Raji (cell line): ENCODE results near the gene ATOX1.

Experiments
- POLR2A ChIP-seq: IDR thresholded peaks from 2 replicates; pipeline ENCODE4 v1.6.1; 2011; ENCODE audit warnings: low read depth, low read length, control low read depth; ENCODE audit not compliant: insufficient read depth

The ATOX1 gene

DNA sequence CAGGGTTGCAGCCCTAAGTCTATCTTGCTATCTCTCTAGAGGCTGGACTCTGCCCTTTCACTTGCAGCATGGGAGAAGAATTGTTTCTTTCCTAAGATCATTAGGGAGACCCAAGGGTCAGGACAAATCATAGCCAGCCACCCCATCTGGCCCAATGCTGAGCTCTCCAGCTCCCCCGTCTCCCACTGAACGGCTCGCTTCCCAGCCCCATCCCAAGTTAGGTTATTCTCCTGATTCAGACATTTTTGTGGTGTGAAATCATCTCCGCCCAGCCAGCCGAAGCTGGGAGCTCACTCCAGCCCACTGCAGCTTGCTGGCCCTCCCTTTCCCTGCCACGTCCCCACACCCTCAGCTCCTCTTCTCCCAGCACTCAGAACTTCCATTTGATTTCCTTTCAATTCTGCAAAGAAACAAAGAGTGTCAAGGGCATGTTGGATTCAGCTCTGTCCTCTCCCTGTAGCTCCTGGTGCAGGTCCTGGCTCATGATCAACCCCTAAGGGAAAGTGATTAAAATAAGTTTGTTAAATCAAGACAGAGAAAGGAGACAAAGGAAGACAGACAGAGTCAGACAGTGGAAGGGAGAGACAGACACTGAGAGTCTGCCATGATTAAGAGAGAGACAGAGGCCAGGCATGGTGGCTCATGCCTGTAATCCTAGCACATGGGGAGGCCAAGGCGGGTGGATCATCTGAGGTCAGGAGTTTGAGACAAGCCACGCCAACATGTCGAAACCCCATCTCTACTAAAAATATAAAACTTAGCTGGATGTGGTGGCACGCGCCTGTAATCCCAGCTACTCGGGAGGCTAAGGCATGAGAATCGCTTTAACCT lies 59.1 kb downstream of the ATOX1 start:
- no peak for TF ChIP-seq POLR2A

DNA sequence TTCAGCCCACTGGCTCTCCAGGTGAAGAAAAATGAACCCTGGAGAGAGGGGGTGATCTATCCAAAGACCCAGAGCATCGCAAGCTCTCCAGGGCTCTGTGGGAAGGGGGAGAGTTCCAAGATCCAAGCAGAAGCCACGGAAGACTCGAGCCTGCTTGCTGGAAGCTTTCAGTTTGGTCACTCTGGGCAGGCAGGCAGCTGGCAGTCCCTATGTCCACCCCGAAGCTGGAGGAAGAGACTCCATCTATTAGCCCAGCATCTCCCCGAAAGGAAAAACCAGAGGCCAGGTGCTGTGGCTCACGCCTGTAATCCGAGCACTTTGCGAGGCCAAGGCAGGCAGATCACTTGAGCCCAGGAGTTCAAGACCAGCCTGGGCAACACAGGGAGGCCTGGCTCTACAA lies 61.0 kb downstream of the ATOX1 start:
- TF ChIP-seq POLR2A: no peak

DNA sequence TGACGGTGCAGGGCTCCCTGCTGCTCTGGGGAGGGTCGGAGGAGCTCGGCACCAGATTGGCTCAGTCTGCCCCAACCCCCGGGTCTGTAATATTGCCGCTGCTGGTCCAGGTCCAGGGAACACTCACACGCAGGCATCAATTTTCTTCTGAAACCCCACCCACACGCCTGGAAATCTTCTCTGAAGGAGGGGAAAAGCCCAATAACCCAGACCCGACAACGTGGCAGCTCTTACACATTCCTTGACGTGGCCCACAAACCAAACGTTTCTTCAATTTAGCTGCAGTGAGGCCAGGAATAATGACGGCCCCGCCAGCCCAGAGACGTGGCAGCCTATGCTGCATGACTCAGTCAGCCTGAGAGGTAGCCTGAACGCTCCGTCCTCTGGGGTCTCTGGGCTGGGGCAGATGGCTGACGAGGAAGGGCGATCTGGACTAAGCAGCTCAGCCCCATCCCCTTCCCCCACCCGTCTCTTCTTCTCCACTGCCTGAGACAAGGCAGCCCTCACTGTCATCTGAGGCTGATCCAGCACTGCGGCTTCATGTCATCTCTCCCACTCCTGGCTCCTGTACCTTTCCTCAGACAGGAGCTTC lies 61.9 kb downstream of the ATOX1 start:
- TF ChIP-seq POLR2A: no peak

DNA sequence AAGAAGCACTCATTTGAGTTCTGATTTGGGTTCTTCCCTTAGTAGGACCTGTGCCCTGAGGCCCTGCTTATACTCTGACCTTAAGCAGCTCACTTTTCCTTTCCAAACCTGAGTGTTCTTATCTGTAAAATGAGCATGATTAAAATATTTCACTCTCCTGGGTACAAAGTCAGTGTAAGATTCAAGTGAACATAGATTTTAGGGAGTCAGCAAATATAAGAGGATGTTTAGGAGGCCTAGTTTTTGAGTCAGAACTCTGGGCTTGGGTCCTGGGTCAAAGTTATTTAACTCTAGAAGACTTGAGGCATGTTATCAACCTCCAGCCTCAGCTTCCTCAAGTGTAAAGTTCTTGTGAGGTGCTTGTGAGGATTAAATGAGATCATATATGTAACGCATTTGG lies 63.0 kb downstream of the ATOX1 start:
- TF ChIP-seq POLR2A: no peak

DNA sequence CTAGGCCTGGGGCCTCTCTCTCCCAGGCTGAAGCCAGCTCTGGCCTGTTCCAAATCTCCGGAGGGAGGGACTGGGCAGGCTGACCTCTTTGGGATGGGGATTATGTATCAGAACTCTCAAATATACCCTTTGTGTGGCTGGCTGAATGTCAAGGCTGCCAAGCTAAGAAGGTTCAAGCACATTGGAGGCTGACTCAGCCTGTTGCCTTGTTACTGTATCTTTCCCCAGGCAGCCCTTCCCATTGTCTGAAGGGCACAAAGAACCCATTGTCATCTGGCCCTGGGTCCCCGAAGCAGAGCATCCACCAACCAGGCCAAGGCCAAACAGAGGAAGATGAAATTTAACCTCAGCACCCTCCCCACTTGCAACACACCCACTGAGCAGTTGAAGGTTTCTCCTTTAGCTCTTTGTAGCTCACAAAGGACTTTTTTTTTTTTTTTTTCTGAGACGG lies 64.4 kb downstream of the ATOX1 start:
- no peak for TF ChIP-seq POLR2A
